Activated T-cell treated with anti-CD3 and anti-CD28 coated beads, Interleukin-2, amount 50 U/mL, for 72 hours (primary cell): ENCODE measurements around the gene SLC6A20. TPM values are rescaled to one million over a fixed set of nuclear protein-coding genes. Genes with fewer than 3 reads are reported as not detected.

Experiments
- total RNA-seq, 2 donors: library from RNA; stranded (reverse); gene quantifications; one replicate each; pipeline ENCODE4 v1.2.3, GENCODE V29; 2022

SLC6A20 gene
- total RNA-seq, 2 donors from 2014 or later, result not detected

Other genes starting within 250 kb of the SLC6A20 start
- 10 to 100 TPM; 32.3 to 33.7 TPM for gene LIMD1, start 201.8 kb downstream of the SLC6A20 start, total RNA-seq
- gene SACM1L, start 107.1 kb downstream of the SLC6A20 start, total RNA-seq, result 10 to 100 TPM; 77.1 to 78.4 TPM
- gene LZTFL1, start 45.6 kb upstream of the SLC6A20 start, total RNA-seq, result 1 to 10 TPM; 4.9 to 8.8 TPM
- gene CCR9, start 90.0 kb upstream of the SLC6A20 start, total RNA-seq, result under 1 TPM in 1 of 2 donors, not detected in 1; 0.14 TPM
- gene CXCR6, start 146.9 kb upstream of the SLC6A20 start, total RNA-seq, result 10 to 100 TPM in 1 of 2 donors, 1 to 10 TPM in 1; 2.0 to 13.1 TPM
- 10 to 100 TPM; 17.6 to 25.1 TPM for gene FYCO1, start 199.3 kb upstream of the SLC6A20 start, total RNA-seq
- gene XCR1, start 230.9 kb upstream of the SLC6A20 start, total RNA-seq, result not detected